ENCODE measurements around the gene GRM8. TPM values are rescaled to one million over a fixed set of nuclear protein-coding genes. Genes with fewer than 3 reads are reported as not detected.

Gene GRM8
- total and polyA plus RNA-seq, 9 of the 15 experiments (the other 6 are each of a cell fraction or from before 2014, with no cell fraction given): 0.13 TPM; not detected in 7

- TF ChIP-seq ZFP91 (CRISPR knock-in tag; IDR thresholded peaks at IDR 0.05): no peak
- no peak for TF ChIP-seq ZNF318 (IDR thresholded peaks at IDR 0.05; ENCODE audit: borderline replicate concordance in 1 of 2, low read depth in 1 of 2)
- TF ChIP-seq PRPF4 (IDR thresholded peaks at IDR 0.05; ENCODE audit: insufficient read depth, low read depth, low read length, poor library complexity, severe bottlenecking): no peak
- no peak for TF ChIP-seq ZBTB34 (CRISPR knock-in tag; IDR thresholded peaks at IDR 0.05)
These were observed 594.1 kb downstream of the GRM8 start (continued) for GRCh38 chr7:126658684-126659083.

All from K562 (cell line).